Heart right ventricle (tissue), 16 donors: ENCODE results near the gene IGSF9B. TPM values are rescaled to one million over a fixed set of nuclear protein-coding genes. Genes with fewer than 3 reads are reported as not detected.

Experiments
- ATAC-seq, 8 donors: fragments of 200-7000 bp; cut with Tn5 transposase; one replicate each; pipeline ENCODE4 v1.9.1; 2020; ENCODE audit warnings: mild to moderate bottlenecking in 8 of 8, moderate library complexity in 8 of 8, moderate number of reproducible peaks in 1 of 8
- DNase-seq, 2 donors: peaks; one replicate each; pipeline ENCODE4 v3.0.0-alpha.2; 2020
- H3K27ac ChIP-seq, 10 donors: fragments of 200-600 bp; sonication (generic) in 2 of 10; one replicate each; pipeline versions ENCODE4 v1.5.0 to v1.8.0; 2020 to 2022; ENCODE audit warnings: mild to moderate bottlenecking in 3 of 10
- H3K27me3 ChIP-seq, 7 donors: fragments of 200-600 bp; one replicate each; pipeline ENCODE4 v1.8.0; 2021 to 2022; ENCODE audit warnings: mild to moderate bottlenecking in 2 of 7
- H3K36me3 ChIP-seq, 9 donors: fragments of 200-600 bp; sonication (generic) in 1 of 9; one replicate each; pipeline versions ENCODE4 v1.5.0 to v1.8.0; 2020 to 2022; ENCODE audit warnings: mild to moderate bottlenecking in 2 of 9
- H3K4me1 ChIP-seq, 9 donors: fragments of 200-600 bp; sonication (generic) in 1 of 9; one replicate each; pipeline versions ENCODE4 v1.5.0 to v1.8.0; 2020 to 2022; ENCODE audit warnings: mild to moderate bottlenecking in 4 of 9
- H3K4me3 ChIP-seq, 10 donors: fragments of 200-600 bp; sonication (generic) in 2 of 10; one replicate each; pipeline versions ENCODE4 v1.5.0 to v1.8.0; 2020 to 2022; ENCODE audit warnings: mild to moderate bottlenecking in 7 of 10, moderate library complexity in 2 of 10
- H3K9me3 ChIP-seq, 11 donors: fragments of 200-600 bp in 10 of 11; sonication (generic) in 2 of 11; one replicate each; pipeline versions ENCODE4 v1.5.0 to v1.8.0; 2013 to 2022; ENCODE audit warnings: mild to moderate bottlenecking in 2 of 11, control low read depth in 1 of 11, moderate library complexity in 1 of 11
- WGBS, 2 donors: extraction: QIAGEN DNeasy Blood & Tissue Kit; methylation state at CpG; one replicate each; pipeline ENCODE4 v1.1.7; 2013; ENCODE audit warnings: inconsistent platforms in 1 of 2; 5-methylcytosine and 5-hydroxymethylcytosine counted together
- intact Hi-C, 10 donors: fragments of 100-400 bp; cut with DNase I; formaldehyde crosslinking; loops; one replicate each; pipeline versions ENCODE4 v1.11.1 to v1.14.2; 2022
- polyA plus RNA-seq, 2 donors: library from polyadenylated mRNA; stranded (reverse); fragments of 200-250 nt; gene quantifications; one replicate each; pipeline ENCODE4 v1.2.3, GENCODE V29; 2013
- total RNA-seq, 10 donors: library from RNA; stranded (reverse); fragmentation: NEBNext Ultra II Directional in 3 of 10; extraction: Animal tissue kit (Norgen Biotek cat#: 25700) in 3 of 10; gene quantifications; one replicate each; pipeline versions ENCODE4 v1.2.1 to v1.2.4, GENCODE V29; 2021 to 2023
- TF ChIP-seq, protein P1 (sequence below), 9 donors: fragments of 200-600 bp; sonication (generic) in 2 of 9; IDR thresholded peaks; one replicate each; pipeline versions ENCODE4 v1.5.0 to v1.8.0; 2021 to 2022; ENCODE audit warnings: antibody characterized with exemption in 9 of 9, mild to moderate bottlenecking in 5 of 9, moderate library complexity in 1 of 9
- donor health status: Arrhythmogenic right ventricular cardiomyopathy.
- donor health status: ischemic (EF 13 %, LVEDD 7.1; RV severe dilation, severe dysfunction).
- donor health status: healthy with polysubstance abuse.
- donor health status: DM: no; HTN: yes; CAD: no.
- donor health status: DM: no; HTN: no; CAD: no.
- donor health status: ischemic (EF 25% LVEDD 6.9; RV normal size, moderate dysfunction).
- donor health status: ischemic (EF 25% LVEDD 5.7; RV mildly dilated, moderate dysfunction).
- donor health status: healthy.
- donor health status: DM: yes; HTN: yes; CAD: no.
- donor health status: Ischemic cardiomyopathy.
- donor health status: ischemic (EF 35%, LVEDD 5.7; RV mildly dilated, moderate dysfunction).
- donor health status: nonischemic (EF 11% LVEDD 7.7; RV severe dilation, severe dysfunction).
- donor health status: DM: yes; HTN: yes; CAD: no.
- donor health status: PGD.
- donor health status: ischemic (EF 29% LVEDD 5.4; RV normal size, mild dysfunction).
- donor health status: nonischemic (EF 23%, LVEDD 6.1; RV moderate dilation, normal function).

IGSF9B gene
- total and polyA plus RNA-seq, 12 donors = 6.7 to 72.3 (median 49.6) TPM

DNA sequence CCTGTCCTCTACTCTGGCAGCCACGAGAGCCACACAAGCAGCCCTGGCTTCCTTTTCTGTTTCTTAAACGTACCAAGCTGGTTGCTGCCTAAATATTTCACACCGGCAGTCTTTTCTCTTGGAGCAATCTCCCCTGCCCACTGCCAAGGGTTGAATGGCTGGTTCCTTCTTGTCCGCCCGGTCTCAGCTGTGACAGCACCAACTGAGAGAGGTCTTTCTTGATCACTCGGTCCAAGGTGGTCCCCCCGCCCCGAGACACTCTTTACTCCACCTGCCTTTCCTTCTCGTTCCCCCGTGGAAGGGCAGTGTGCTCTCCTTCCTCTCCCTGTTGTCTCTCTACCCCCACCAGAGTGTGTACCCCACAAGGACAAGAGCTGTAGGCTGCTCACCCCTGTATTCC lies 33.7 kb upstream of the IGSF9B start:
- Histone ChIP-seq H3K4me3 (no peak overlapping the region), H3K9me3 (no peaks in the 10 kb centered on the region), H3K27ac (no peak overlapping the region), H3K27me3 (peaks cover 0 to 11% (median 0%) of the 10 kb centered on the region in 7 donors), H3K4me1 (peaks cover 0 to 14% (median 4%) of the 10 kb centered on the region in 9 donors), H3K36me3 (no peaks in the 10 kb centered on the region)
- intact Hi-C loops = no loop called here
- DNase-seq (no peak), ATAC-seq (no peak)
- 77 to 89% methylated on average over 10 of the region's 10 CpGs for WGBS, 2 donors
- TF ChIP-seq, protein P1, sequence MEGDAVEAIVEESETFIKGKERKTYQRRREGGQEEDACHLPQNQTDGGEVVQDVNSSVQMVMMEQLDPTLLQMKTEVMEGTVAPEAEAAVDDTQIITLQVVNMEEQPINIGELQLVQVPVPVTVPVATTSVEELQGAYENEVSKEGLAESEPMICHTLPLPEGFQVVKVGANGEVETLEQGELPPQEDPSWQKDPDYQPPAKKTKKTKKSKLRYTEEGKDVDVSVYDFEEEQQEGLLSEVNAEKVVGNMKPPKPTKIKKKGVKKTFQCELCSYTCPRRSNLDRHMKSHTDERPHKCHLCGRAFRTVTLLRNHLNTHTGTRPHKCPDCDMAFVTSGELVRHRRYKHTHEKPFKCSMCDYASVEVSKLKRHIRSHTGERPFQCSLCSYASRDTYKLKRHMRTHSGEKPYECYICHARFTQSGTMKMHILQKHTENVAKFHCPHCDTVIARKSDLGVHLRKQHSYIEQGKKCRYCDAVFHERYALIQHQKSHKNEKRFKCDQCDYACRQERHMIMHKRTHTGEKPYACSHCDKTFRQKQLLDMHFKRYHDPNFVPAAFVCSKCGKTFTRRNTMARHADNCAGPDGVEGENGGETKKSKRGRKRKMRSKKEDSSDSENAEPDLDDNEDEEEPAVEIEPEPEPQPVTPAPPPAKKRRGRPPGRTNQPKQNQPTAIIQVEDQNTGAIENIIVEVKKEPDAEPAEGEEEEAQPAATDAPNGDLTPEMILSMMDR (IDR thresholded peaks at IDR 0.05) = no peak

DNA sequence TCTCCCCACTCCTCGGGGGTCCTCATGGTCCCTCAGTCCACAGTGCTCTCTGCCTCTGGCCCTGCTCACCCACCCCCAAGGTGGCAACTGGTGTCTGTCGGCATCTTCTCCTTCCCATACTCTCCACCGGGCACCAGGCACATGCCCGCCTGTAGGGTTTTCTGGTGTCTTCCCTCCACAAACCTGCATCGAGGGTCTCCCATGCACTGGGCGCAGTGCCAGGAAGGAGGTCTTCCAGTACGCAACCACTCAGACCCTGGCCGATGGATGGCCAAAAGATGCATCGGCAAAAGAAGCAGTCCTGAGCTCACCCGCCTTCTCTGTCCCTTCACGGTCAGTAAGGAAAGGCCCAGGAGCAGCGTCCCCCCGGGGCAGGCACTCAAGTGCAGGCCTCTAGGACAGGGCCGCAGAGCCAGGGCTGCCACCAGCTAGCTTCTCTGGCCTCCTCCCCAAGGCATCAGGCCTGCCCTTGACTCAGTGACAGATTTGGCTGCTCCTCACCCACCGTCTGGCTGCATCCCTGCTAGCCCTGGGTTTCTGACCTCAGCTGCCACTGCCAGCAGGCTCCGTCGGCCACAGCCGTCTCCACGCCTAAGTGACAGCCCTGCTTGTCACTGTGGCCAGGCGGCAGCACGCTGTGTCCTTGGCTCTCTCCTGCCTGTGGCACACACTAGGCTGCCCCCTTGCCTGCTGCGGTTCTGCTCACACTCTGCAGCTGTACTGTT lies 32.1 kb upstream of the IGSF9B start:
- no peak overlapping the region for H3K4me3 ChIP-seq
- TF ChIP-seq, protein P1 (IDR thresholded peaks at IDR 0.05) = peak in 2 of 9 donors; percentile 15 to 21
- peak overlapping the region in 8 of 10 donors; percentile 52 to 76 (median 62) for H3K27ac ChIP-seq
- WGBS, 2 donors = 65 to 74% methylated on average over 22 of the region's 22 CpGs
- peaks cover 0 to 11% (median 0%) of the 10 kb centered on the region in 7 donors for H3K27me3 ChIP-seq
- intact Hi-C loops = no loop called here
- peak; percentile 62 to 80 for DNase-seq
- peak; percentile 80 to 98 (median 95) for ATAC-seq
- no peaks in the 10 kb centered on the region for H3K36me3 ChIP-seq
- no peaks in the 10 kb centered on the region for H3K9me3 ChIP-seq
- peaks cover 0 to 14% (median 4%) of the 10 kb centered on the region in 9 donors for H3K4me1 ChIP-seq

DNA sequence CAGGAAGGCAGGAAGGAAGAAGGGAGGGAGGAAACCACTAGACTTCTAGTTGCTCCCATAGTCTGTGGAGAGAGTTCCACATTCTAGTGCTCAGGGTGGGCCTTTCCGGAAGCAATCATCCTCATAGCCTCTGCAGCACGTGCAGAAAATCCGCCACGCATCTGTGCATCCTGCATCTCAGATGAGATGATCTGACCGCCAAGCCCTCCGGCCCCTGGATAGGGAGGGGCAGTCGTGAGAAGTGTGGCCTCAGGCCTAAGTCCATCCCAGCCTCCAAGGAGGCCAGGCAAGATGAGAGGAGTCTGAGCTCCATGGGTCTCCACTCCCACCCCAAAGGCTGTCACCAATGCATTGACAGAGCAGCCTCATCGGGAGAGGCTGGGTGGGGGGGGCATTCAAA lies 30.4 kb upstream of the IGSF9B start:
- no peak for DNase-seq
- intact Hi-C loops = no loop called here

DNA sequence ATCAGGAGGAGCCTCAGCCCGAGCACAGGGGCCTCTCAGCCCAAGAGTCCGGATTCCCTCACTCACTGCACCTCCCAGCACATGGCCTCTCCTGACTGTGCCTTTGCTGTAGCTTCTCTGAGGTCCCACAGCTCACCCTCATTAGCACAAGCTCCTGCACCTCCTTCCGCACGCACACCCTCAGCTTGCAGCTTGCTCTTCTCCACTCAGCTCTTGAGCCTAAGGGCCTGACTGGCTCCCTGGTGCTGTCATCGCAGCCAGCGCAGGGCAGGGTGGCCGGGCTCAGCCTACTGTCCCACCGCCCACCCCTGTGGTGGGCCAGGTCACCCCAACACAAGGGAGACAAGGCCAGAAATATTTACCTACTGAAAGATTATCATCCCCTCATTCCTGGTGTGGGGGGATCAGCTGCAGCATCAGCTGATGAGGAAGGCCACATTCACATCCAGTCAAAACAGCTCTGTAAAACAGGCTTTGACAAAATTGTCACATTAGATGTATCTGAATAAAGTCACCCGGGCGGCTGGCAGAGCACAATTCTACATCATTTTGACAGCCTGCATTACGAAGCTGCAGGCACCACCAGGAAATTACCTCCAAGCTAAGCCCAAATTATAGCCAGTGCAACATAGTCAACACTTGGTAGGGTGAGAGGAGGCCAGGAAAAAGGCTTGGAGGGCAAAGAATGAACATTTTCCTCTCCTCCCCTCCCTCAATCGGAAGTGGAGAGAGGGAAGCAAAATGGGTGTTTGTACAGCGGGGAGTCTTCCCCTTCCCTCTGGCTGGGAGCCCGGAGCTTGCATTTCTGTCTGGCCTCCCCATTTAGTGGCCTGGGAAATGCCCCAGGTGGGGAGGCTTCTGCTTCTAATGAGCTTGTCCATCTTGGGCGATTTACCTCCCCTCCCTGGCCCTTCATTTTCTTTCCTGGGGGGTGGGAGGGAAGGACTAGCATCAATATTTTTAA lies 29.5 kb upstream of the IGSF9B start:
- ATAC-seq (no peak), DNase-seq (no peak)
- TF ChIP-seq, protein P1 (IDR thresholded peaks at IDR 0.05) = no peak
- H3K27ac ChIP-seq = no peak overlapping the region
- intact Hi-C loops = no loop called here
- 79 to 82% methylated on average over 15 of the region's 15 CpGs for WGBS, 2 donors
- peaks cover 3 to 24% (median 11%) of the 10 kb centered on the region in 9 donors for H3K4me1 ChIP-seq
- no peak overlapping the region for H3K4me3 ChIP-seq
- no peaks in the 10 kb centered on the region for H3K27me3 ChIP-seq
- no peaks in the 10 kb centered on the region for H3K9me3 ChIP-seq
- H3K36me3 ChIP-seq = no peaks in the 10 kb centered on the region

More for the DNA sequence above, 30.4 kb upstream of the IGSF9B start:
- Histone ChIP-seq H3K27ac (no peak overlapping the region), H3K27me3 (peaks cover 0 to 5% (median 0%) of the 10 kb centered on the region in 7 donors), H3K36me3 (no peaks in the 10 kb centered on the region), H3K9me3 (no peaks in the 10 kb centered on the region), H3K4me1 (peaks cover 0 to 15% (median 4%) of the 10 kb centered on the region in 9 donors), H3K4me3 (no peak overlapping the region)
- WGBS, 2 donors = 86% methylated on average over 8 of the region's 8 CpGs
- no peak for ATAC-seq
- TF ChIP-seq, protein P1 (IDR thresholded peaks at IDR 0.05) = no peak
